Measurements from ENCODE around the gene TIAM2.
A peak's percentile ranks its signal among the peaks of the same experiment; 100 is the strongest.

TIAM2 gene

GRCh38 chr6:155247618-155248007, 252.5 kb downstream of the TIAM2 start:
- no peak for DNase-seq
- intact Hi-C loops (cut with DNase I), result loop anchor here (1.0 to 10.0 kb wide), 3 partner anchors 71 to 373 kb away; no protein-coding TSS in a partner anchor

- DNase-seq, result peak; percentile 53 to 95 (median 66)
- intact Hi-C loops (cut with DNase I), result loop anchor here (1.0 to 10.0 kb wide), 3 partner anchors 72 to 374 kb away; no protein-coding TSS in a partner anchor
Measured at GRCh38 chr6:155248008-155249001, 253.2 kb downstream of the TIAM2 start.

GRCh38 chr6:155250701-155251381, 255.7 kb downstream of the TIAM2 start:
- intact Hi-C loops (cut with DNase I), result no loop called here
- DNase-seq, result no peak

DNA sequence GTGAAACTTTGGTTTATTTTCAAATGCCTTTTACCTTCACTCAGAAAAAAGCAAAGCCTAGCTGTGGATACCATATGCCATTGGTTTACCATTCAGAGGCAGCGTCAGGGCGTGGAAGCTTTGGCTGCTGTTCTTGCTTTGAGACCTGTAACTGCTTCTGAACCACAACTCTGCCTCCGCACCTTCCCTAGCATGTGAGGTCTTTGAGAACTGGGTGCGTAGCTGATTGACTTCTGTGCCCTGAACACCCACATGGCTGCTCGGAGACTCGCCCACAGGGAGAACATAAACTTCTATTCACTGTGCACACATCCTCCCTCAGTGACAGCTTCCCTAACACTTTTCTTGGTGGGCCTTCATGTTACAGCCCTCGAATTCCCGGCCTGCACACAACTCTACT, 257.5 kb downstream of the TIAM2 start:
- peak in 3 of 10 donors; percentile 48 to 90 (median 85) for DNase-seq
- intact Hi-C loops (cut with DNase I), result no loop called here

DNA sequence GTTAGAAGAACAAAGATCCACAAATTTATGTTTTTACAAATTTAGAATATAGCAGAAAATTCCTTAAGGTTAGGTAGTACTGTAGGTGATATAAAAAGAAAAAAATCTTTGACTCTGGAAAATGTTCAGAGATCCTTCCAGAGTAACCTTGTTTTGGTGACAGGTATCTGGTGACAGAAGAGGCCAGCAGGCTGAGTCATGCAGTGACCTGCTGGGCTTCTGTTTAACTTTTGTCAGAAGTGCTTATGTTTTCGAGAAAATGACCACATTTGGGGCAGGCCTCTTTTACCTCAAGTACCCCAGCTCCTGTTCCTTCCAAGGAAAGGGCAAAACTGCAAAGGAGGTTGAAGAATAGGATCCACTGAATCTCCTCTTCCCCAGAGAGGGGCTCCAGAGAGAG, 258.2 kb downstream of the TIAM2 start:
- DNase-seq, result no peak
- intact Hi-C loops (cut with DNase I), result no loop called here

DNA sequence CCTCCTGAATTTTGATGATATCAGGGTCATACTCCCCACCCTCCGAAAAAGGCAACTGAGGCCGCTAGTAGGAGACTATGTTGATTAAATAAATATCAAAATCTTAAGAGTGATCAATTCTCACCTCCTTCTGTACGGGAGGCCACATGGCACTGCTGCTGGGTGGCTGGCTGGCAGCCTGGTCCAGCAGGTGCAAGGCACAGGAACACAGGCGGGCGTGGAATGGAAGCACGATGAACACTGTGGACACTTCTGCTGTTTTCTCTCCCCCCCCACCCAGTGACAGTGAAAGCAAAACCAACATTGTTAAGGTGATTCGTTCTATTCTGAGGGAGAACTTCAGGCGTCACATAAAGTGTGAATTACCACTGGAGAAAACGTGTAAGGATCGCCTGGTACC, 259.0 kb downstream of the TIAM2 start:
- no peak for DNase-seq
- intact Hi-C loops (cut with DNase I), result no loop called here

- intact Hi-C loops (cut with DNase I), result no loop called here
- no peak for DNase-seq
Measured at GRCh38 chr6:155256122-155256795, 261.1 kb downstream of the TIAM2 start.

GRCh38 chr6:155257796-155258195, 262.7 kb downstream of the TIAM2 start:
- intact Hi-C loops (cut with DNase I), result no loop called here
- DNase-seq, result no peak

DNA sequence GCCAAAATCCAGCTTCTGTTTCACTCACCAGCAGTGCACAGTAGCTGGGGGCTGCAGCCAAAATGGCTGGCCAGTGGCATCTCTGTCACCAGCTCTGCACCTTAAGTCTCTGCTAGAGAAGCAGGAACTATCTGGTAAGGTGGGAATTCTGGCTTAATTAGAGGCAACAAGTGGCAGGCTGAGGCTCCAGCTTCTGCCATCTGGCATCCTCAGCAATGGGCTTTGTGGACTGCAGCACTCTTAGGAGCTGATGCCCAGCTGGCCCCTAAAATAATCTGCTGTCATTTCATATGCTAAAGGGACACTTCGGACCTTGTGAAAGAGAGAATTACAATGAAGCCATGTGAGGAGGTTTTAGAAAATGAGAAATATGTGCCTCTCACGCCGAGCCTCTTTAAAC, 264.1 kb downstream of the TIAM2 start:
- no peak for DNase-seq
- intact Hi-C loops (cut with DNase I), result no loop called here

DNA sequence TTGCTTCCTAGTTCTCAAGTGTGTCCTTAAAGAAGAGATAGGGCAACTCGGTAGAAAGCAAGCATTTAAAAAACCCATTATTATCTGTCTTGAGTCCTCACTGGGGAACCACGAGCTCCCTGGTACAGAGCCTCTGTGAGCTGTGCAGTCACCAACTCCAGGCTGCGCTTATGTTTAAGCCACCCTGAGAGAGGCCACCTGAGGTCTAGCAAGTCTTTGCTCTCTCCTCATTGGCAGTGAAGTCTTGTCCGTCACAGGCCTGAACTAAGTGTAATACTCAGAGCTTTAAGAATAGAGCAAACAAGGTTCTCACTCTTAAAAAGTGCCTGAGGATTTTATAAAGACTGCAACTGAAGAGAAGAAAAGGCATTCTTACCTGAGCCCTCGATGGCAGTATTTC, 264.8 kb downstream of the TIAM2 start:
- no peak for DNase-seq
- intact Hi-C loops (cut with DNase I), result no loop called here

GRCh38 chr6:155260686-155261085, 265.6 kb downstream of the TIAM2 start:
- DNase-seq, result no peak
- intact Hi-C loops (cut with DNase I), result no loop called here

DNA sequence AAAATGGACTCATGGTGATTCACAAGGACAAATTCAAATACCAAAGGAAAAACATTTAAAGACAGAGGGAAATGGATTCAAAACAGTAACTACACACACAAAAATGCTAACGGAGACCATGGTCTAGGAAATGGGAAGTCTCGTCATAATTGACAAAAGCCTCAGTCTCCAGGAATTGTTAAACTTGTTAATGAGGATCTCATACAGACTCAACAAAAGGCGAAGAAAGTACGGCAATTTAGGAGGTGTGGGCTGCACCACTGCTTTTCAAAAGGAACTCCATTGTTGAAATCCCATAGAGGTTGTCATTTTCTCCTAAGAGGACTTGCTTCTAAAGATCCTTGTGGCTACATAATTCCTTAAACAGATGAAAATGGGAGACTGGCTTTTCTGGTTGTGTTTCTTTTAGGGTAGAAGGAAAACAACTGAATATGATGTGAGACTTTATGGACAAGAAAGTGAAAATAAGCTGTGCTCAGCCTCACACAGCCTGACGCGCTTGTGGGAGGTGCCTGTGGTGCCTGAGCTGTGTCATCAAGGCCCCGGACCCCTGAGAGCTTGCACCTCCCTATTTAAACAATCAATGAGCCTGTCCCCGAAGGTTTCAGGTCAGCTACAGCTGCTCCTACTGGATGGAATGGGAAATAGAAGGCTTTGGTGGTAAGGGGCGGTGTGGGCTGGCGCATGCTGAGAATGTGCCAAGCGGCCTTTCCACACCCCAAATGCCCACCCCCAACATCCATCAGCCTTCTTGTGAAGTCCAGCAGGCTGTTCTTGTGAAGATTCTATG, 266.2 kb downstream of the TIAM2 start:
- intact Hi-C loops (cut with DNase I), result no loop called here
- no peak for DNase-seq

GRCh38 chr6:155262655-155263054, 267.5 kb downstream of the TIAM2 start:
- DNase-seq, result no peak
- intact Hi-C loops (cut with DNase I), result no loop called here

- intact Hi-C loops (cut with DNase I), result no loop called here
- no peak for DNase-seq
Measured at GRCh38 chr6:155263373-155264063, 268.4 kb downstream of the TIAM2 start, which contains the start of gene CLDN20. CLDN20 (plus strand) TSS chr6:155264013; CDS start chr6:155275720, 11,707 bp downstream.

DNA sequence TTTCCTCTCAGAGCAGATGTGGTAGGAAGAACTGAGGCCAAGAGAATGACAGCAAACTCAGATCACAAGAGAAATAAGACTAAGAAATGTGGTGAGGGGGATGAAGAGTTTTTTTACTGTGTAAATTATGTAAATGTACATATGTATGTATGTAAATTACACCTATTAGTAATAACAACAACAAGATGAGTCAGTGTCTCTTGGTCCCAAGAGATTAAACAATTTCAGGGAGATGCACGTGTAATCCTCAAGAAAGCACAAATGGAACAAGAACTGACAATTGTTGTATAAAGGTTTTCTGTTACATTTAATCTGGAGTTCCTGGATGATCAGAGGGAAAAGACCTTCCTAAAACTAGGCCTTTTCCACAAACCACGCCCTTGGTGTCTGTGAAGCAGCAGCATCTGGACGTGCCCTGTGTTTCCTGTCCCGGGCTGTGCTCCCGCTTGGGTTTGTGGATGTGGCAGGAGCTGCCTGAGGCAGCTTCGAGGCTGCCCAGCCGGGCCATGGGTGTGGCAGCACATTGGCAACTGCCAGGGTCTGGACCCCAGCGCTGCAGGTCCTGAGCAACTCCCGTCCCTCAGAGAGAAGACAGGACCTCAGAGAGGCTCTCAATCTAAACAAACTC, 269.7 kb downstream of the TIAM2 start:
- DNase-seq, result peak in 2 of 10 donors; percentile 49 to 81
- intact Hi-C loops (cut with DNase I), result no loop called here

GRCh38 chr6:155265843-155266535, 270.9 kb downstream of the TIAM2 start:
- intact Hi-C loops (cut with DNase I), result no loop called here

GRCh38 chr6:155267411-155267810, 272.3 kb downstream of the TIAM2 start:
- intact Hi-C loops (cut with DNase I), result no loop called here

More at GRCh38 chr6:155265843-155266535, 270.9 kb downstream of the TIAM2 start:
- DNase-seq, result no peak

More at GRCh38 chr6:155267411-155267810, 272.3 kb downstream of the TIAM2 start:
- DNase-seq, result no peak
